Fibroblast of skin of right biceps (primary cell): Measurements from ENCODE around the gene CPLX1.
A peak's percentile ranks its signal among the peaks of the same experiment; 100 is the strongest.
"Not testable (repeated sequence)": the region's sequence is repeated elsewhere in the genome, so short reads cannot be mapped to it uniquely, and the experiment has no call there.

Source experiments
- DNase-seq: peaks from one replicate; pipeline ENCODE4 v3.0.0-alpha.2; 2013

The CPLX1 gene

GRCh38 chr4:753186-753585 is 72.7 kb downstream of the CPLX1 start:
- DNase-seq: not testable (repeated sequence)

- DNase-seq: no peak
These were observed 73.6 kb downstream of the CPLX1 start for GRCh38 chr4:752196-752861.

DNA sequence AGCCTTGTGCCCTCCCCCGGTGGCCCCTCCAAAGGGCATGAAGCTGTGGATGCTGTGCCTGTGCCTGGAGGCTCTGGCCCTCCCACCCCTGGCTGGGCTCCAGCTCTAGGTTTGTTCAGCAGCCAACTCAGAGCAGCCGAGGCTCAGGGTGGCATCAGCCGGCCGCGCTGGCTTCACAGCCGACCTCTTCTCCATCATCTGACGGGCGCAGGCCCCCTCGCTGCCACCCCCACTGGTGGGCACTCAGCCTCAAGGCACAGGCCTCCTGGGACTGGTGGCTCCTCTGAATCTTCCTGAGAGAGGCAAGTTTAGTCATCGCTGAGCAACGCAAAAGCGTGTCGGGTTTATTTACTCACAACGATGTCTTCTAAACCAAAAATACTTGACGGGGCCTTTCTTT is 74.3 kb downstream of the CPLX1 start:
- DNase-seq: no peak

GRCh38 chr4:749698-750666 is 75.9 kb downstream of the CPLX1 start:
- peak; percentile 45 for DNase-seq

- no peak for DNase-seq
These were observed 77.5 kb downstream of the CPLX1 start for GRCh38 chr4:748461-748860.

GRCh38 chr4:747546-748170 is 78.3 kb downstream of the CPLX1 start:
- DNase-seq: no peak

DNA sequence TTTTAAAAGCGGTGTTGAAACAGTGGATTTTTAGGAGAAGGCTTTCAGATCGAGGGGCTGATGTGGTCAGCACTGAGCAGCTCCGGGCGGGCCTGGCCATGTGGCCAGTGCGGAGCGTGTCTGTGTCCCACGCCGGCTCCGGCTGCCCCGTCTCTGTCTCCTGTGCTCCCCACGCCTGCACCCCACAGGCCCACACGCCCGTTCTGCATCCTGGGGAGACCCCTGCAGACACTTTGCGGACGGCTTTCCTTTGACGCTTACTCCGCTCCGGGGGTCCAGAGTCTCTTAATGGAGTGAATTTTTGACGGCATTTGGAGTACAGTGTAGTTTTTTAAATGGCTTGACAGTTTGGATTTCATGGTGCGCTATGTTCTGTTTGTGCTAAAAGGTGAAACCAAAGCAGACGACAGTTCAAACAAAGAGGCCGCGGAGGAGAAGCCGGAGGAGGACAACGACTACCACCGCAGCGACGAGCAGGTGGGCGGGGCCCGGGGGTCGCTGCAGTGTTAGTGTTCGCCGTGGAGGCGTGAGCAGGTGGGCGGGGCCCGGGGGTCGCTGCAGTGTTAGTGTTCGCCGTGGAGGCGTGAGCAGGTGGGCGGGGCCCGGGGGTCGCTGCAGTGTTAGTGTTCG is 81.6 kb downstream of the CPLX1 start:
- DNase-seq: no peak

- DNase-seq: no peak
These were observed 82.3 kb downstream of the CPLX1 start for GRCh38 chr4:743463-744211.

- peak; percentile 45 for DNase-seq
These were observed 83.1 kb downstream of the CPLX1 start for GRCh38 chr4:742742-743311.

DNA sequence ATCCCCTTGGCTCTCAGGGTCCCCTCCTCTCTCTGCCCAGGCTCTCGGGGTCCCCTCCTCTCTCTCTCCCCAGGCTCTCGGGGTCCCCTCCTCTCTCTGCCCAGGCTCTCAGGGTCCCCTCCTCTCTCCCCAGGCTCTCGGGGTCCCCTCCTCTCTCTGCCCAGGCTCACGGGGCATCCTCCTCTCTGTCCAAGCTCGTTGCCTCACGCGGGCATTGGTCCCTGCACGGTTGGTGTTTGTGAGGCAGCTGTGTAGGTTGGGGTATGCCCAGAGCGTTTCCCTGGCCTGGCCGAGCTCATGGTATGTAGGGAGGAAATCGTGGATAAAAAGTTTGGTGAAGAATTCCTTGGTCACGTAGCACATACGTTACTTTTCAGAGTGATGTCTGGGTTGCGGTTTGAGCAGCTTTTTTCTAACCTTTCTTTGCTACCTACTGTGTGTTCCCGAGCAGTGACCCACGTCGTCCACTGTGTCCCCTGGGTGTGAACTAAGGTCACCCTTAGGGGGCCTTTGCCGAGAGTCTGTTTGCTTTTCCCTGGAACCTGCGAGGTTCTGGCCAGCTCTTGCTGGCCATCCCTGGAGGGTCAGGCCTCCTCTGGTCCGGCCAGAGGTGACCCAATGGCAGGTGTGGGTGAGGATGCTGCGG is 83.7 kb downstream of the CPLX1 start:
- DNase-seq: no peak

GRCh38 chr4:740656-741282 is 85.2 kb downstream of the CPLX1 start:
- no peak for DNase-seq

- DNase-seq: no peak
These were observed 85.9 kb downstream of the CPLX1 start for GRCh38 chr4:740011-740410.

DNA sequence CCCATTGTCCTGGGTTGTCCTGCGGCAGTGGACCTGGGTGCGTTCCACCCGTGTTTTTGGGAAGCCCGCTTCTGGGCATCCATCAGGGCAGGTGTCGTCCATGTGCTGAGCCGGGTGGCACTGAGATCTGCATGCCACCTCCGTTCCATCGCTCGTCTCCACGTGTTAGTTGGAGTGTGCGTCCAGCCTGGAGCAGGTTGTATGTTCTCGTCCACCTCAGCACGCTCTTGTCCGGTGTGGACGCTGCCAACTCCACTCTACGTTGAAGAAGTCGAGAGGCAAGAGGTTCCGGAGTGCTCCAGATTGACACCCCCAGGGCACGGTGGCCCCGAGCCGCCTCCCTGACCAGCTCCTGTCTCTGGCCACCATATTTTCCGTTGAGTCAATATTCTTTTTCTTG is 86.4 kb downstream of the CPLX1 start:
- DNase-seq: no peak

GRCh38 chr4:738781-739280 is 87.1 kb downstream of the CPLX1 start:
- DNase-seq: no peak

DNA sequence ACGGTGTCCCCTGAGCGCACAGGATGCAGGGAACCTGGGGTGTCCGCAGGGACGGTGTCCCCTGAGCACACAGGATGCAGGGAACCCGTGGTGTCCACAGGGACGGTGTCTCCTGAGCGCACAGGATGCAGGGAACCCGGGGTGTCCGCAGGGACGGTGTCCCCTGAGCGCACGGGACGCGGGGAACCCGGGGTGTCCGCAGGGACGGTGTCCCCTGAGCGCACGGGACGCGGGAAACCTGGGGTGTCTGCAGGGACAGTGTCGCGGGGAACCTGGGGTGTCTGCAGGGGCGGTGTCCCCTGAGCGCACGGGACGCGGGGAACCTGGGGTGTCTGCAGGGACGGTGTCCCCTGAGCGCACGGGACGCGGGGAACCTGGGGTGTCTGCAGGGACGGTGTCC is 89.4 kb downstream of the CPLX1 start:
- not testable (repeated sequence) for DNase-seq

DNA sequence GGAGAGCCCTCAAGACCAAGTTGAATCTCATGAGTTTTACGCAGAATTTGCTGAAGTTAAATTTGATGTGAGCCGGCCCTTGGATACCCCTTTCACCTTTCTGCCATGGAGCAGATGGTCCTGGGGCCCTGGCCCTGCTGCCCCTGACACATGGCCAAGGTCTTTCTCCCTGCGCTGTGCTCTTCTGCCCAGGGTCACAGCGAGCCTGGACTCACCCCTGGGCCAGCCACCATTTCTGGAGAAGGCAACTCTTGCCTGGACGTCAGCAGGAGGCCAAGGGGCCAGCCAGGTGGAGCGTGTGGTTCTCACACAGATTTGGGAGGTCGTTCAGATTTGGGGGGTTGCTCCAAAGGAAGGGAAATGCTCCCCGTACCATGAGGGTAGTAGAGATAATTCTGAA is 90.3 kb downstream of the CPLX1 start:
- no peak for DNase-seq
